ENCODE data around the gene PEBP1.

DNA sequence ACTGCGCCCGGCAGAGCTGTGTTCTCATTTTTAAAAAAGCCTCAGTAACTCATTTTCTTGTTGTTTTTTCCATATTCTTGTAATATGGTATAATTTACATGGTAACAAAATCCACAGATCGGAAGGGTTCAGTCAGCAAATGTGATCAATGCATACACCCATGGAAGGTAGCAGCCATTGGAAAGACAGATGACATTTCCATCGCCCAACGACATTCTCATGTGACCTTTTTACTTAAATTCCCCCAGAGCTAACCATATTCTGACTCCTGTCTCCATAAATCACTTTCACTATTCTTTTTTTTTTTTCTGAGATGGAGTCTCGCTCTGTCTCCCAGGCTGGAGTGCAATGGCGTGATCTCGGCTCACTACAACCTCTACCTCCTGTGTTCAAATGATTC lies 4.9 kb downstream of the PEBP1 start:
- no peak for TF ChIP-seq RAD21 (IDR thresholded peaks at IDR 0.05 in 1 of 2, conservative IDR thresholded peaks at IDR 0.05 in 1 of 2; ENCODE audit: low read depth in 2 of 2, low read length in 2 of 2)
- TF ChIP-seq, protein P1, sequence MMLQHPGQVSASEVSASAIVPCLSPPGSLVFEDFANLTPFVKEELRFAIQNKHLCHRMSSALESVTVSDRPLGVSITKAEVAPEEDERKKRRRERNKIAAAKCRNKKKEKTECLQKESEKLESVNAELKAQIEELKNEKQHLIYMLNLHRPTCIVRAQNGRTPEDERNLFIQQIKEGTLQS (IDR thresholded peaks at IDR 0.05; ENCODE audit: insufficient read depth, low read depth, low read length) = no peak
- TF ChIP-seq SP2 (IDR thresholded peaks at IDR 0.05; ENCODE audit: low read length) = no peak
- TF ChIP-seq, protein P2, sequence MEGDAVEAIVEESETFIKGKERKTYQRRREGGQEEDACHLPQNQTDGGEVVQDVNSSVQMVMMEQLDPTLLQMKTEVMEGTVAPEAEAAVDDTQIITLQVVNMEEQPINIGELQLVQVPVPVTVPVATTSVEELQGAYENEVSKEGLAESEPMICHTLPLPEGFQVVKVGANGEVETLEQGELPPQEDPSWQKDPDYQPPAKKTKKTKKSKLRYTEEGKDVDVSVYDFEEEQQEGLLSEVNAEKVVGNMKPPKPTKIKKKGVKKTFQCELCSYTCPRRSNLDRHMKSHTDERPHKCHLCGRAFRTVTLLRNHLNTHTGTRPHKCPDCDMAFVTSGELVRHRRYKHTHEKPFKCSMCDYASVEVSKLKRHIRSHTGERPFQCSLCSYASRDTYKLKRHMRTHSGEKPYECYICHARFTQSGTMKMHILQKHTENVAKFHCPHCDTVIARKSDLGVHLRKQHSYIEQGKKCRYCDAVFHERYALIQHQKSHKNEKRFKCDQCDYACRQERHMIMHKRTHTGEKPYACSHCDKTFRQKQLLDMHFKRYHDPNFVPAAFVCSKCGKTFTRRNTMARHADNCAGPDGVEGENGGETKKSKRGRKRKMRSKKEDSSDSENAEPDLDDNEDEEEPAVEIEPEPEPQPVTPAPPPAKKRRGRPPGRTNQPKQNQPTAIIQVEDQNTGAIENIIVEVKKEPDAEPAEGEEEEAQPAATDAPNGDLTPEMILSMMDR (IDR thresholded peaks at IDR 0.05; ENCODE audit: control extremely low read depth in 1 of 3, insufficient read depth in 1 of 3, low read depth in 1 of 3, low read length in 3 of 3) = no peak
- TF ChIP-seq HDAC6 (IDR thresholded peaks at IDR 0.05; ENCODE audit: low read depth, low read length) = no peak
- TF ChIP-seq TAF1 (IDR thresholded peaks at IDR 0.05; ENCODE audit: low read depth, low read length) = no peak
- TF ChIP-seq POLR2A (IDR thresholded peaks at IDR 0.05; ENCODE audit: control extremely low read depth in 1 of 2, low read depth in 2 of 2, low read length in 2 of 2) = no peak
- TF ChIP-seq POLR2AphosphoS5 (IDR thresholded peaks at IDR 0.05; ENCODE audit: low read depth, low read length) = no peak
- TF ChIP-seq JUND (IDR thresholded peaks at IDR 0.05; ENCODE audit: low read length) = no peak
- TF ChIP-seq RFX5 (IDR thresholded peaks at IDR 0.05; ENCODE audit: borderline replicate concordance, low read depth, low read length) = no peak
